ENCODE measurements around the gene MXRA8. TPM values are rescaled to one million over a fixed set of nuclear protein-coding genes. Genes with fewer than 3 reads are reported as not detected.

Gene MXRA8
- total and polyA plus RNA-seq, 4 donors: 38.5 to 213 (median 66.9) TPM

GRCh38 chr1:1347026-1347595 is 11.2 kb downstream of the MXRA8 start:
- ATAC-seq (ENCODE audit: insufficient read depth, low FRiP score) (no peak), DNase-seq (no peak)
- H3K4me1 ChIP-seq (ENCODE audit: control insufficient read depth in 5 of 5, insufficient read depth in 5 of 5, low read length in 5 of 5): peaks cover 0 to 32% (median 21%) of the 10 kb centered on the region in 5 donors
- TF ChIP-seq CTCF (IDR thresholded peaks at IDR 0.05; ENCODE audit: control extremely low read depth, extremely low read depth): no peak
- H3K27me3 ChIP-seq (ENCODE audit: control insufficient read depth in 3 of 3, insufficient read depth in 3 of 3, low read length in 2 of 3): no peaks in the 10 kb centered on the region
- H3K9me3 ChIP-seq (ENCODE audit: control insufficient read depth in 4 of 4, insufficient read depth in 3 of 4, low read length in 3 of 4): no peaks in the 10 kb centered on the region
- no peak overlapping the region for H3K9ac ChIP-seq (ENCODE audit: insufficient read depth in 1 of 2, low read length in 2 of 2)
- peaks cover 0 to 3% (median 0%) of the 10 kb centered on the region in 4 donors for H3K36me3 ChIP-seq (ENCODE audit: control insufficient read depth in 4 of 4, insufficient read depth in 4 of 4, low read length in 4 of 4)
- 78 to 93% methylated on average over 10 of the region's 10 CpGs for WGBS, 2 donors
- H3K4me3 ChIP-seq: no peak overlapping the region
- H3K27ac ChIP-seq (ENCODE audit: low read depth in 1 of 2, low read length in 1 of 2): peak overlapping the region in 1 of 2 donors; percentile 28

GRCh38 chr1:1346501-1346890 is 11.9 kb downstream of the MXRA8 start:
- ATAC-seq (ENCODE audit: insufficient read depth, low FRiP score): no peak
- Histone ChIP-seq H3K9me3 (ENCODE audit: control insufficient read depth in 4 of 4, insufficient read depth in 3 of 4, low read length in 3 of 4) (no peaks in the 10 kb centered on the region), H3K9ac (ENCODE audit: insufficient read depth in 1 of 2, low read length in 2 of 2) (no peak overlapping the region), H3K27me3 (ENCODE audit: control insufficient read depth in 3 of 3, insufficient read depth in 3 of 3, low read length in 2 of 3) (no peaks in the 10 kb centered on the region), H3K4me3 (no peak overlapping the region), H3K4me1 (ENCODE audit: control insufficient read depth in 5 of 5, insufficient read depth in 5 of 5, low read length in 5 of 5) (peaks cover 0 to 32% (median 15%) of the 10 kb centered on the region in 5 donors), H3K27ac (ENCODE audit: low read depth in 1 of 2, low read length in 1 of 2) (no peak overlapping the region), H3K36me3 (ENCODE audit: control insufficient read depth in 4 of 4, insufficient read depth in 4 of 4, low read length in 4 of 4) (peaks cover 0 to 6% (median 0%) of the 10 kb centered on the region in 4 donors)
- TF ChIP-seq CTCF (IDR thresholded peaks at IDR 0.05; ENCODE audit: control extremely low read depth, extremely low read depth): no peak
- WGBS, 2 donors: 91 to 95% methylated on average over 8 to 10 of the region's 10 CpGs
- DNase-seq: no peak

GRCh38 chr1:1345860-1346500 is 12.4 kb downstream of the MXRA8 start:
- peaks cover 0 to 10% (median 2%) of the 10 kb centered on the region in 4 donors for H3K36me3 ChIP-seq (ENCODE audit: control insufficient read depth in 4 of 4, insufficient read depth in 4 of 4, low read length in 4 of 4)
- H3K27me3 ChIP-seq (ENCODE audit: control insufficient read depth in 3 of 3, insufficient read depth in 3 of 3, low read length in 2 of 3): no peaks in the 10 kb centered on the region
- H3K4me3 ChIP-seq: no peak overlapping the region
- peak; percentile 1 for ATAC-seq (ENCODE audit: insufficient read depth, low FRiP score)
- WGBS, 2 donors: 78 to 89% methylated on average over 12 of the region's 12 CpGs
- no peak overlapping the region for H3K9ac ChIP-seq (ENCODE audit: insufficient read depth in 1 of 2, low read length in 2 of 2)
- no peak for TF ChIP-seq CTCF (IDR thresholded peaks at IDR 0.05; ENCODE audit: control extremely low read depth, extremely low read depth)
- H3K27ac ChIP-seq (ENCODE audit: low read depth in 1 of 2, low read length in 1 of 2): peak overlapping the region in 1 of 2 donors; percentile 76
- no peak for DNase-seq
- no peaks in the 10 kb centered on the region for H3K9me3 ChIP-seq (ENCODE audit: control insufficient read depth in 4 of 4, insufficient read depth in 3 of 4, low read length in 3 of 4)
- peaks cover 0 to 32% (median 14%) of the 10 kb centered on the region in 5 donors for H3K4me1 ChIP-seq (ENCODE audit: control insufficient read depth in 5 of 5, insufficient read depth in 5 of 5, low read length in 5 of 5)

Measured in lung (tissue), 12 donors.